Thyroid gland (tissue), 4 donors: Measurements from ENCODE around the gene GATAD2A.

Experiments used
- POLR2A ChIP-seq, 2 donors: fragments of 450-650 bp; IDR thresholded peaks; one replicate each; pipeline ENCODE4 v1.6.1; 2017; ENCODE audit warnings: antibody characterized with exemption in 2 of 2, mild to moderate bottlenecking in 2 of 2, moderate library complexity in 1 of 2
- TF ChIP-seq, protein P1 (sequence below), 6 experiments: fragments of 200-600 bp in 3 of 6; fragments of 450-650 bp in 3 of 6; sonication (generic) in 3 of 6; IDR thresholded peaks; one replicate each; pipeline ENCODE4 v1.5.1; 2016 to 2019; ENCODE audit warnings: antibody characterized with exemption in 6 of 6, mild to moderate bottlenecking in 2 of 6, inconsistent platforms in 1 of 6, moderate library complexity in 1 of 6

DNA sequence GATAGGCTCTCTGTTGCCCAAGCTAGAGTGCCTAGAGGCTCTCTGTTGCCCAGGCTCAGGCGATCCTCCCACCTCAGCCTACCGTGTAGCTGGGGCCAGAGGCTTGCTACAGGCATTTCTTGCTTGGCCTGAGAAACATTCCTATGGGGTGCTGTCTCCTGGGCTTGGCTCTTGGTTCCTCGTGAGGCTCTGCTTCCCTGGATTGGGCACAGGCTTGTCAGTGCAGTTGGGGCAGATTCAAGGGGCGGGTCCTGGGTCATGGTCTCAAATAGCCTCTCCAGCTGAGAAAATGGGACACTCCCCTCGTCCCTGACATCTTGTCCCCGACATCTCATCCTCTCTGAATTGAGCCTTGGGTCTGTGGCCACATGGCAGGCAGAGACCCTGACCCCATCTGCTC is 105.0 kb downstream of the GATAD2A start:
- TF ChIP-seq, protein P1, sequence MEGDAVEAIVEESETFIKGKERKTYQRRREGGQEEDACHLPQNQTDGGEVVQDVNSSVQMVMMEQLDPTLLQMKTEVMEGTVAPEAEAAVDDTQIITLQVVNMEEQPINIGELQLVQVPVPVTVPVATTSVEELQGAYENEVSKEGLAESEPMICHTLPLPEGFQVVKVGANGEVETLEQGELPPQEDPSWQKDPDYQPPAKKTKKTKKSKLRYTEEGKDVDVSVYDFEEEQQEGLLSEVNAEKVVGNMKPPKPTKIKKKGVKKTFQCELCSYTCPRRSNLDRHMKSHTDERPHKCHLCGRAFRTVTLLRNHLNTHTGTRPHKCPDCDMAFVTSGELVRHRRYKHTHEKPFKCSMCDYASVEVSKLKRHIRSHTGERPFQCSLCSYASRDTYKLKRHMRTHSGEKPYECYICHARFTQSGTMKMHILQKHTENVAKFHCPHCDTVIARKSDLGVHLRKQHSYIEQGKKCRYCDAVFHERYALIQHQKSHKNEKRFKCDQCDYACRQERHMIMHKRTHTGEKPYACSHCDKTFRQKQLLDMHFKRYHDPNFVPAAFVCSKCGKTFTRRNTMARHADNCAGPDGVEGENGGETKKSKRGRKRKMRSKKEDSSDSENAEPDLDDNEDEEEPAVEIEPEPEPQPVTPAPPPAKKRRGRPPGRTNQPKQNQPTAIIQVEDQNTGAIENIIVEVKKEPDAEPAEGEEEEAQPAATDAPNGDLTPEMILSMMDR (IDR thresholded peaks at IDR 0.05), result no peak
- no peak for TF ChIP-seq POLR2A (IDR thresholded peaks at IDR 0.05)
